Neural cell (in vitro differentiated cells): ENCODE measurements around the gene NF1. TPM values are rescaled to one million over a fixed set of nuclear protein-coding genes. Genes with fewer than 3 reads are reported as not detected.
"Not testable (repeated sequence)": the region's sequence is repeated elsewhere in the genome, so short reads cannot be mapped to it uniquely, and the experiment has no call there.

ENCODE experiments used
- H2AFZ ChIP-seq: fragments of 200-600, 300-800 bp; sonication (generic), shearing (Covaris generic); 2 replicates; pipeline ENCODE4 v1.6.0; 2014; ENCODE audit warnings: low read depth, mild to moderate bottlenecking, antibody characterized with exemption, low read length, moderate library complexity
- H3F3A ChIP-seq: fragments of 200-600 bp; shearing (Covaris generic); 2 replicates; pipeline ENCODE4 v1.6.1; 2016; ENCODE audit warnings: mild to moderate bottlenecking, moderate library complexity, mixed read lengths, antibody characterized with exemption, low read length; ENCODE audit not compliant: insufficient read depth, poor library complexity, severe bottlenecking
- H3K27ac ChIP-seq: fragments of 200-600, 300-800 bp; sonication (generic), shearing (Covaris generic); 2 replicates; pipeline ENCODE4 v1.5.1; 2014; ENCODE audit warnings: mild to moderate bottlenecking, low read length, moderate library complexity
- H3K27me3 ChIP-seq: fragments of 300-800, 200-600 bp; sonication (generic), shearing (Covaris generic); 2 replicates; pipeline ENCODE4 v1.6.0; 2014; ENCODE audit warnings: mild to moderate bottlenecking, low read depth, low read length, moderate library complexity; ENCODE audit not compliant: insufficient read depth
- H3K36me3 ChIP-seq: fragments of 300-800, 200-600 bp; sonication (generic), shearing (Covaris generic); 2 replicates; pipeline ENCODE4 v1.5.1; 2014; ENCODE audit warnings: mild to moderate bottlenecking, antibody characterized with exemption, low read length, moderate library complexity; ENCODE audit not compliant: insufficient read depth
- H3K4me2 ChIP-seq: fragments of 300-800, 200-600 bp; sonication (generic), shearing (Covaris generic); 2 replicates; pipeline ENCODE4 v1.6.0; 2014; ENCODE audit warnings: mild to moderate bottlenecking, low read length
- H3K4me3 ChIP-seq: fragments of 300-800, 200-600 bp; sonication (generic), shearing (Covaris generic); 2 replicates; pipeline ENCODE4 v1.5.1; 2014; ENCODE audit warnings: mild to moderate bottlenecking, low read length, moderate library complexity
- H3K79me2 ChIP-seq: fragments of 200-600 bp; shearing (Covaris generic); replicated peaks from 2 replicates; pipeline ENCODE4 v1.6.0; 2014; ENCODE audit warnings: mild to moderate bottlenecking, low read length, moderate library complexity; ENCODE audit not compliant: insufficient read depth
- H3K9ac ChIP-seq: fragments of 300-800, 200-600 bp; sonication (generic), shearing (Covaris generic); 2 replicates; pipeline ENCODE4 v1.6.1; 2016; ENCODE audit warnings: mild to moderate bottlenecking, low read length, mixed read lengths
- H3K9me2 ChIP-seq: fragments of 200-600 bp; shearing (Covaris generic); 2 replicates; pipeline ENCODE4 v1.6.1; 2016; ENCODE audit warnings: mild to moderate bottlenecking, low read length, mixed read lengths; ENCODE audit not compliant: insufficient read depth
- H3K9me3 ChIP-seq: fragments of 200-600, 300-800 bp; sonication (generic), shearing (Covaris generic); 2 replicates; pipeline ENCODE4 v1.6.1; 2016; ENCODE audit warnings: mild to moderate bottlenecking, mixed run types, low read length, moderate library complexity, mixed read lengths
- H4K20me1 ChIP-seq: fragments of 200-600 bp; shearing (Covaris generic); 2 replicates; pipeline ENCODE4 v1.6.1; 2016; ENCODE audit warnings: mild to moderate bottlenecking, mixed run types; ENCODE audit not compliant: insufficient read depth
- EP300 ChIP-seq: fragments of 450-650 bp; conservative IDR thresholded peaks from 2 replicates; pipeline ENCODE4 v1.6.1; 2014; ENCODE audit warnings: antibody characterized with exemption, mild to moderate bottlenecking, moderate library complexity; ENCODE audit not compliant: poor library complexity, severe bottlenecking
- EZH2 ChIP-seq: fragments of 200-600, 300-800 bp; shearing (Covaris generic), sonication (generic); IDR thresholded peaks from 2 replicates; pipeline ENCODE4 v1.6.1; 2014; ENCODE audit warnings: antibody characterized with exemption, low read length, borderline replicate concordance, mild to moderate bottlenecking; ENCODE audit not compliant: insufficient read depth, poor library complexity, severe bottlenecking
- MXI1 ChIP-seq: fragments of 450-650 bp; conservative IDR thresholded peaks from 2 replicates; pipeline ENCODE4 v1.6.1; 2014; ENCODE audit warnings: antibody characterized with exemption, mild to moderate bottlenecking; ENCODE audit not compliant: poor library complexity, severe bottlenecking
- RAD21 ChIP-seq: fragments of 450-650 bp; conservative IDR thresholded peaks from 2 replicates; pipeline ENCODE4 v1.6.1; 2014; ENCODE audit warnings: antibody characterized with exemption, mild to moderate bottlenecking, moderate library complexity
- TAF1 ChIP-seq: IDR thresholded peaks from 2 replicates; pipeline ENCODE4 v1.6.1; 2012; ENCODE audit warnings: low read depth
- polyA plus RNA-seq: library from polyadenylated mRNA; depleted of rRNA; stranded (reverse); fragments of >200 nt; gene quantifications from 2 replicates; pipeline ENCODE4 v1.2.3, GENCODE V29; 2014
- TF ChIP-seq, protein P1 (sequence below): fragments of 450-650 bp; IDR thresholded peaks from 2 replicates; pipeline ENCODE4 v1.5.1; 2014; ENCODE audit warnings: antibody characterized with exemption, mild to moderate bottlenecking, moderate library complexity; ENCODE audit not compliant: poor library complexity, severe bottlenecking

The NF1 gene
- polyA plus RNA-seq, 1 donor from 2014 or later = 22.4 TPM

DNA sequence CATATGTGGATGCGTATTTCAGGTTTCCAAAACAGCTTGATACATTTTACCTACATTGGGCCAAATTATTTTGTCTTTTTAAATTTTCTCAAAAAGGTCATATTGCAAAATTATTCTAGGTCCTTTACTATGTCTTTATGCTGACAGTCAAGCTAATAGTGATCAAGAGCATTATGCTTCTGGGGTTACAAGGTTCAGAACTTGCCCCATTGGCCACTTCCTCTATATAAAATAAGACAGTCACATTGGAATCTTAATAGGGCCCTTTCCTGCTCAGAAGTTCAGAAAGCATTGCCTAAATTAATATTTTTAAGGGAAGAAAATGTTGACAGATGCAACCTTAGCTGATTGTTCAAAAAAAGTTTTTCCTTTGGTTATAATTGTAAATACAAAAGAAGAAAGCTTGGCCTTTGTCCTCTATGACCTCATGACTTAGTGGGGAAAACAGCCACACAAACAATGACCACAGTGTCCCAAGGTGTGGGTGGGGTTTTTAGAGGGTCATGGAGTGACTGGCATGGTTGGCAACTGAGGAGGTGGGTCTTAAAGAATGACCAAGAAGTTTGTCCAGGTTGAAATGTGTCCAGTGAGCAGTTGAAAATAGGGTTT lies 284.9 kb downstream of the NF1 start:
- no peaks in the 10 kb centered on the region for H3K36me3 ChIP-seq
- H3K4me2 ChIP-seq = no peak overlapping the region
- no peaks in the 10 kb centered on the region for H3F3A ChIP-seq
- H3K9ac ChIP-seq = no peak overlapping the region
- H3K4me3 ChIP-seq = no peak overlapping the region
- no peaks in the 10 kb centered on the region for H3K9me2 ChIP-seq
- H2AFZ ChIP-seq = no peak overlapping the region
- no peaks in the 10 kb centered on the region for H3K27me3 ChIP-seq
- H3K79me2 ChIP-seq = no peaks in the 10 kb centered on the region
- no peaks in the 10 kb centered on the region for H4K20me1 ChIP-seq
- TF ChIP-seq TAF1 (no peak), EZH2 (no peak), MXI1 (no peak), EP300 (no peak), RAD21 (no peak)
- TF ChIP-seq, protein P1, sequence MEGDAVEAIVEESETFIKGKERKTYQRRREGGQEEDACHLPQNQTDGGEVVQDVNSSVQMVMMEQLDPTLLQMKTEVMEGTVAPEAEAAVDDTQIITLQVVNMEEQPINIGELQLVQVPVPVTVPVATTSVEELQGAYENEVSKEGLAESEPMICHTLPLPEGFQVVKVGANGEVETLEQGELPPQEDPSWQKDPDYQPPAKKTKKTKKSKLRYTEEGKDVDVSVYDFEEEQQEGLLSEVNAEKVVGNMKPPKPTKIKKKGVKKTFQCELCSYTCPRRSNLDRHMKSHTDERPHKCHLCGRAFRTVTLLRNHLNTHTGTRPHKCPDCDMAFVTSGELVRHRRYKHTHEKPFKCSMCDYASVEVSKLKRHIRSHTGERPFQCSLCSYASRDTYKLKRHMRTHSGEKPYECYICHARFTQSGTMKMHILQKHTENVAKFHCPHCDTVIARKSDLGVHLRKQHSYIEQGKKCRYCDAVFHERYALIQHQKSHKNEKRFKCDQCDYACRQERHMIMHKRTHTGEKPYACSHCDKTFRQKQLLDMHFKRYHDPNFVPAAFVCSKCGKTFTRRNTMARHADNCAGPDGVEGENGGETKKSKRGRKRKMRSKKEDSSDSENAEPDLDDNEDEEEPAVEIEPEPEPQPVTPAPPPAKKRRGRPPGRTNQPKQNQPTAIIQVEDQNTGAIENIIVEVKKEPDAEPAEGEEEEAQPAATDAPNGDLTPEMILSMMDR = no peak
- no peak overlapping the region for H3K27ac ChIP-seq
- H3K9me3 ChIP-seq = no peaks in the 10 kb centered on the region

DNA sequence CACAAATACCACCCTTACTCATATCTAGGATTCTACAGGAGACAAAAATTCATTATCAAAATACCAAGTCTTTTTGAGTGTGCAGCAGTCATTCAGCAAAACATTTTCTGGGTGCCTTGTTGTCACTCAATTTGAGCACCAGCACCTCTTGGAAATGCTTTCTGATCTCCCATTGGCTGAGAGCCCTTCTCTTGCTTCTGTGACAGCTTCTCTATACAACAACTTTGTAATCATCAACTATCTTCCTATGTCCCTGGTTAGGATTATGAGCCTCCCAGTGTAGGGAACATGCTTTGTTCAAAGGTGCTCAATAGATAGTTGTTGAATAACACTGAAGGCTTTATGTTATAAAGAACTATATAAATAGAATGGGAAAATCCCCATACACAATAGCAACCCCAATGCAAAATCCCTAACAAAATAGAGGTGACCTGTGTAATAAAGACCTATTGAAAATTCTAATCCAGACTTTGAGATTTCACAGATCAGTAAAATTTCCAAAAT lies 286.4 kb downstream of the NF1 start:
- Histone ChIP-seq H3K36me3 (no peaks in the 10 kb centered on the region), H4K20me1 (no peaks in the 10 kb centered on the region), H3K27ac (no peak overlapping the region), H3K79me2 (no peaks in the 10 kb centered on the region), H3K27me3 (no peaks in the 10 kb centered on the region), H3K9me3 (no peaks in the 10 kb centered on the region), H3K9ac (no peak overlapping the region), H3K9me2 (no peaks in the 10 kb centered on the region), H3K4me3 (no peak overlapping the region), H3K4me2 (no peak overlapping the region), H3F3A (no peaks in the 10 kb centered on the region), H2AFZ (no peak overlapping the region)
- TF ChIP-seq EP300 (no peak), TAF1 (no peak)

GRCh38 chr17:31382668-31383275 lies 288.0 kb downstream of the NF1 start:
- not testable (repeated sequence) for H4K20me1 ChIP-seq, H3F3A ChIP-seq, H3K27me3 ChIP-seq, H3K79me2 ChIP-seq, H3K4me2 ChIP-seq, H3K9me2 ChIP-seq, H3K36me3 ChIP-seq, H2AFZ ChIP-seq, H3K9me3 ChIP-seq, H3K9ac ChIP-seq, H3K4me3 ChIP-seq, H3K27ac ChIP-seq

DNA sequence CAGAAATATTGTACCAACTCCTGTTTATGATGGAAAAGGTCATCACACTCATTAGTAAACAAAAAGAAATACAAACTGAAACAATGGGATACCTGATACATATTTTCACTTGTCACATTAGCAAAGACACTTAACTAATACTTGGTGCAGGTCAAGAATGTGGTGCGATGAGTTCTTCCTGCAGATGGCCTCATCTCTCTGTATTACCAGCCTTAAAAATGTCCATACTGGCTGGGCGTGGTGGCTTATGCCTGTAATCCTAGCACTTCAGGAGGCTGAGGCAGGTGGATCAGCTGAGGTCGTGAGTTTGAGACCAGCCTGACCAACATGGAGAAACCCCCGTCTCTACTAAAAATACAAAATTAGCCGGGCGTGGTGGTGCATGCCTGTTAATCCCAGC lies 288.7 kb downstream of the NF1 start:
- not testable (repeated sequence) for H3K36me3 ChIP-seq, H3K27me3 ChIP-seq

More for the DNA sequence above, 288.7 kb downstream of the NF1 start:
- H3K27ac ChIP-seq, H3F3A ChIP-seq, H3K79me2 ChIP-seq, H3K9ac ChIP-seq, H3K9me2 ChIP-seq, H2AFZ ChIP-seq, H3K4me2 ChIP-seq, H3K9me3 ChIP-seq, H4K20me1 ChIP-seq, H3K4me3 ChIP-seq: not testable (repeated sequence)
